Femur (tissue), 1 donor: ENCODE data around the gene KIFC1.
"Not testable (repeated sequence)": the region's sequence is repeated elsewhere in the genome, so short reads cannot be mapped to it uniquely, and the experiment has no call there.

ENCODE experiments used
- DNase-seq: peaks from one replicate; pipeline ENCODE4 v3.0.0-alpha.2; 2017

The KIFC1 gene, protein sequence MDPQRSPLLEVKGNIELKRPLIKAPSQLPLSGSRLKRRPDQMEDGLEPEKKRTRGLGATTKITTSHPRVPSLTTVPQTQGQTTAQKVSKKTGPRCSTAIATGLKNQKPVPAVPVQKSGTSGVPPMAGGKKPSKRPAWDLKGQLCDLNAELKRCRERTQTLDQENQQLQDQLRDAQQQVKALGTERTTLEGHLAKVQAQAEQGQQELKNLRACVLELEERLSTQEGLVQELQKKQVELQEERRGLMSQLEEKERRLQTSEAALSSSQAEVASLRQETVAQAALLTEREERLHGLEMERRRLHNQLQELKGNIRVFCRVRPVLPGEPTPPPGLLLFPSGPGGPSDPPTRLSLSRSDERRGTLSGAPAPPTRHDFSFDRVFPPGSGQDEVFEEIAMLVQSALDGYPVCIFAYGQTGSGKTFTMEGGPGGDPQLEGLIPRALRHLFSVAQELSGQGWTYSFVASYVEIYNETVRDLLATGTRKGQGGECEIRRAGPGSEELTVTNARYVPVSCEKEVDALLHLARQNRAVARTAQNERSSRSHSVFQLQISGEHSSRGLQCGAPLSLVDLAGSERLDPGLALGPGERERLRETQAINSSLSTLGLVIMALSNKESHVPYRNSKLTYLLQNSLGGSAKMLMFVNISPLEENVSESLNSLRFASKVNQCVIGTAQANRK

GRCh38 chr6:33391278-33391921 lies at the start of gene KIFC1:
KIFC1 (plus strand) TSS chr6:33391823; CDS start chr6:33391986, 163 bp downstream.
- DNase-seq: peak; percentile 100

DNA sequence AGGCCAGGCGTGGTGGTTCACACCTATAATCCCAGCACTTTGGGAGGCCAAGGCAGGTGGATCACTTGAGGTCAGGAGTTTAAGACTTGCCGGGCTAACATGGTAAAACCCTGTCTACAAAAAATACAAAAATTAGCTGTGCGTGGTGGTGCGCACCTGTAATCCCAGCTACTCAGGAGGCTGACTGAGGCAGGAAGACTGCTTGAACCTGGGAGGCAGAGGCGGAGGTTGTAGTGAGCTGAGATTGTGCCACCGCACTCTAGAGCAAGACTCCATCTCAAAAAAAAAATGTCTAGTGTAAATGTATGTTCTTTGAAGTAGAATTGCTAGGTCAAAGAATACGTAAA lies 48.0 kb upstream of the KIFC1 start:
- DNase-seq: not testable (repeated sequence)

GRCh38 chr6:33343953-33344611 lies 47.5 kb upstream of the KIFC1 start:
- no peak for DNase-seq

DNA sequence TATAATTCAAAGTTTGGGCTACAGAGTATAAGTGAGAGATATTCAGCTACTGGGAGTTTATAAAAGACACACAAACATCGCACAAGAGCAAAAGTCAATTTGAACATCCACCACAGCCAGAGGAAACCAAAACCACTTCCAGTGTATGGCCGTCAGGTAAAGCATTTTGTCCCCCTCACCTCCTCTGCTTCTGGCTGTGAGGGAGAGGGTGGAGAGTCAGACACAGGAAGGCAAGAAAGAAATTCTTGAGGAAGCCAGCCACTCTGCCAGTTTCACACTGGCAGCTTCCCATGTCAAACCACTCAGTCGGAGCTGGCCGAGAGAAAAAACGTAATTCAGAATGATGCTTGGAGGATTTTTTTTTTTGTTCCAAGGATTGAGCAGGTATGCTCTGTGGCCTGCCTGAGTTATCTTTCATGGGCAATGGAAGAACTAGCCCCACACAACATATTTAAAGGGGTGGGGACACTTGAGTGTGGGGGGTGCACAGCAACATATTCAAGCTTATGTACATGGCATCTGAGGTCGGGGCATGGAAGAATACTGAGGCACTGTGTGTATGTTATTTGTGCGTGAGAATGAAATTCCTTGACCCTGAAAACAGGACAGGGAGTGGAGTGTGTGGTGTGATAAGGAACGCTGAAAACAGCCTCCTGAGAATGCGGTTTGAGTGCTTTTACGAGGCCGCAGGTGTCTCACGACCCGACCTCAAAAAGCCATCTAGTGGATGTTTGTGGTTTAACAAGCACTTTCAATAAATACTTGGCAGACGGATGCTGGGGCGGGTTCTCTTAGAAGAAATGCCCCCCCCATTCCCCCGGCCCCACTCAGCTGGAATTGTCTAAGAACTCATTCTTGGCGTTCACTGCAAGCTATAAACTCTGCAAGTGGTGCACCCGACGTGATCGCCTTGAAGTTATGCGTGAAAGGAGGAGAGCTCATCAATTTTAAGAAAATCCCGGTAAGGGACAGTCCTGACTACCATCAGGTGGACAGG lies 46.6 kb upstream of the KIFC1 start:
- peak; percentile 77 for DNase-seq

DNA sequence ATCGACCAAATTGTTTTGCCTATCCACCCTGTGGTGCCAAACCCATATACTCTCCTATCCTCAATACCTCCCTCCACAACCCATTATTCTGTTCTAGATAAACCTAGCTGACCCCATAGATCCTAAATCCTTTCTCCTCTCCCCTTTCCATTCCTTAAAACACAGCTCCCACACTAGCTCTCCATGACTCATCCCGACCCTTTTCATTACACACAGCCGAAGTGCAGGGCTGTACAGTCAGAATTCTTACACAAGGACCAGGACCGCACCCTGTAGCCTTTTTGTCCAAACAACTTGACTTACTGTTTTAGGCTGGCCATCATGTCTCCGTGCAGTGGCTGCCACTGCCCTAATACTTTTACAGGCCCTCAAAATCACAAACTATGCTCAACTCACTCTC lies 44.7 kb upstream of the KIFC1 start:
- not testable (repeated sequence) for DNase-seq

DNA sequence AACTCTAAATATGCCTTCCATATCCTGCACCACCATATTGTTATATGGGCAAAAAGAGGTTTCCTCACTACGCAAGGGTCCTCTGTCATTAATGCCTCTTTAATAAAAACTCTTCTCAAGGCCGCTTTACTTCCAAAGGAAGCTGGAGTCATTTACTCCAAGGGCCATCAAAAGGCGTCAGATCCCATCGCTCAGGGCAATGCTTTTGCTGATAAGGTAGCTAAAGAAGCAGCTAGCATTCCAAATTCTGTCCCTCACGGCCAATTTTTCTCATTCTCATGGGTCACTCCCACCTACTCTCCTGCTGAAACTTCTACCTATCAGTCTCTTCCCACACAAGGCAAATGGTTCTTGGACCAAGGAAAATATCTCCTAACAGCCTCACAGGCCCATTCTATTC lies 43.8 kb upstream of the KIFC1 start:
- no peak for DNase-seq

DNA sequence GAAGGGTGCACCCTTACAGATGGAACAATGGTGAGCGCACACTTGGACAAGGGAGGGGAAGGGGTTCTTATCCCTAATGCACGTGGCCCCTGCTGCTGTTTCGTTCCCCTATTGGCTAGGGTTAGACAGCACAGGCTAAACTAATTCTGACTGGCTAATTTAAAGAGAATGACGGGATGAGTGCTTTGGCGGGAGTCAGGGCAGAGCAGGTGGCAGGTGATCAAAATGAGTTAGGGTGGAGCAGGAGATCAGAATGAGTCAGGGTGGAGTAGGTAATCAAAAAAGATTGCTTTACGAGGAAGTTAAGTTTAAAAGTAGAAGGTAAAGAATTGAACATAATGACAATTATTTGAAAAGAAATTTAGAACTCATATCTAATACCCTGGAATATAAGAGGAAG lies 35.8 kb upstream of the KIFC1 start:
- DNase-seq: not testable (repeated sequence)

DNA sequence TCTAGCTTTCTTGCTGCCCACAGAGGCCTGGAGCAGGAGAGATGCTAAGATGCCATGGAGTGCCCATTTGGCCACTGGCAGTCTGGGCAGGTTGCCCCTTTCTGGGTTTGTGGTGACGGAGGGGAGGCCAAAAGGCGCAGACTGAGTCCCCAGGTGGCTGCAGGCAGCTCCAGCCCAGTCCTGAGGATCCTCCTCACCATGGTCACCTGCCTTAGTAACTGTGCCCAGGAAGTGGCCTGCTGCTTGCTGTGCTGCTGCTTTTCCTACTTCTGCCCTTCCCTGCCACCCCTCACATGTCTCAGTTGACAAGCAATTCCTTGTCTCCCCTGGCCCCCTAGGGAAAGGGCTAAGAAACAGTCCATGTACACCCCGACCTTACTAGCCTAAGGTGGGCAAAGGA lies 35.3 kb upstream of the KIFC1 start:
- DNase-seq: no peak

DNA sequence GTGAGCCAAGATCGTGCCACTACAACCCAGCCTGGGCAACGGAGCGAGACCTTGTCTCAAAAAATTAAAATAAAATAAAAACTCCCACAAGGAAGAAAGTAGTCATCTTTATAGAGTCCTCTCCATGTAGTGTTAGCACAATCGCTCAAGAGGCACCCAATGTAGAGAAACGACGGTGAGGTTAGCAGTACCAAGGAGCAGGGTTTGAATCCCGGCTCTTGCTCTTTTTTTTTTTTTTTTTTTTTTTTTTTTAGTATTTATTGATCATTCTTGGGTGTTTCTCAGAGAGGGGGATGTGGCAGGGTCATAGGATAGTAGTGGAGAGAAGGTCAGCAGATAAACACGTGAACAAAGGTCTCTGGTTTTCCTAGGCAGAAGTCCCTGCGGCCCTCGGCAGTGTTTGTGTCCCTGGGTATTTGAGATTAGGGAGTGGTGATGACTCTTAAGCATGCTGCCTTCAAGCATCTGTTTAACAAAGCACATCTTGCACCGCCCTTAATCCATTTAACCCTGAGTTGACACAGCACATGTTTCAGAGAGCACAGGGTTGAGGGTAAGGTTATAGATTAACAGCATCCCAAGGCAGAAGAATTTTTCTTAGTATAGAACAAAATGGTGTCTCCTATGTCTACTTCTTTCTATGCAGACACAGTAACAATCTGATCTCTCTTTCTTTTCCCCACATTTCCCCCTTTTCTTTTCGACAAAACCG lies 34.3 kb upstream of the KIFC1 start:
- not testable (repeated sequence) for DNase-seq

DNA sequence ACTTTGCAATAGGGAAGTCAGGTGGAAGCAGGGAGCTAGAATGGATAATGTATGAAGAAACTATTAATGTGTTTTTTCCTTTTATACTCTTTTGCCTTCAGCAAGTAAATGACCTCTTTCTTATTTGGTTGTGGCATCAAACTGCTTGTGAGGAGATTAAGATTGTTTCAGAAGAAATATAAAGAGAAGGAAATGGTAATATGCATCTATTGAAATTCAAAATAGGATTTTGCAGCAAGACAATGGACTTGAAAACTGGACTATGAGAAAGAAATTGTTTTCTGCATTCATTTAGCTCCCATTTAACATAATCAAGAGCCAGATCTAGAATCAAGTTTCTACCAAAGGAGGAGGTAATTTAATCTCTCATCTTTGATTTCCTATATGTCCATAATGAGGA lies 32.3 kb upstream of the KIFC1 start:
- DNase-seq: no peak

- DNase-seq: not testable (repeated sequence)
Measured at GRCh38 chr6:33363486-33363885, 28.1 kb upstream of the KIFC1 start.

DNA sequence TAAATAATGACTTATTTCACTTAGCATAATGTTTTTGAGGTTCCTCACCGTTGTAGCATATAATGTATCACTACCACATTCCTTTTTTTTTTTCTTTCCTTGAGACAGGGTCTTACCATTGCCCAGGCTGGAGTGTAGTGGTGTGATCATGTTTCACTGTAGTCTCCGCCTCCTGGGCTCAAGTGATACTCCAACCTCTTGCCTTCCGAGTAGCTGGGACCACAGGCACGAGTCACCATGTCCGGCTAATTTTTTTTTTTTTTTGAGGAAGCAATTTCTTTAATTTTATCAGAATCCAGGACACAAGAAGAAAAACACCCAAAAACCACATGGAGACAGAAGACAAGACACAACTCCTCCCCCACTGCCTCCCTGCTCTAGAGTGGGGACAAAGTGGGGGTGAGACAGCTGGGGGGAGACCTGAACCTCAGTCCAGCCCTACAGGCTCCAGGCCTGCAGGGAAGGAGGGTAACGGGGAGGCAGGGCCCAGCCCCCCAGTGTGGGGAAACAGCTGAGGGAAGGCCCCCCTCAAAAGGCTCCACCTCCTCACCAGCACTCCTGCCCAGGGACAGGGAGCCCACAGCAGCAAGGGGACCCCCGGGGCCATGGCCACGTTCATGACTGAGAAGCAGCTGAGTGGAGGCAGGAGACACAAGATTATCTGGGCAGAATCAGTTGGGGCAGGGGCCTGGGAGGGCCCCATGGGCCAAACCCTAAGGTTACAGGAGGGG lies 27.0 kb upstream of the KIFC1 start:
- not testable (repeated sequence) for DNase-seq

- not testable (repeated sequence) for DNase-seq
Measured at GRCh38 chr6:33365206-33365971, 26.2 kb upstream of the KIFC1 start.

GRCh38 chr6:33367009-33367714 lies 24.5 kb upstream of the KIFC1 start:
- no peak for DNase-seq

GRCh38 chr6:33367715-33368025 lies 24.0 kb upstream of the KIFC1 start:
- not testable (repeated sequence) for DNase-seq

GRCh38 chr6:33371901-33372300 lies 19.7 kb upstream of the KIFC1 start:
- DNase-seq: not testable (repeated sequence)

DNA sequence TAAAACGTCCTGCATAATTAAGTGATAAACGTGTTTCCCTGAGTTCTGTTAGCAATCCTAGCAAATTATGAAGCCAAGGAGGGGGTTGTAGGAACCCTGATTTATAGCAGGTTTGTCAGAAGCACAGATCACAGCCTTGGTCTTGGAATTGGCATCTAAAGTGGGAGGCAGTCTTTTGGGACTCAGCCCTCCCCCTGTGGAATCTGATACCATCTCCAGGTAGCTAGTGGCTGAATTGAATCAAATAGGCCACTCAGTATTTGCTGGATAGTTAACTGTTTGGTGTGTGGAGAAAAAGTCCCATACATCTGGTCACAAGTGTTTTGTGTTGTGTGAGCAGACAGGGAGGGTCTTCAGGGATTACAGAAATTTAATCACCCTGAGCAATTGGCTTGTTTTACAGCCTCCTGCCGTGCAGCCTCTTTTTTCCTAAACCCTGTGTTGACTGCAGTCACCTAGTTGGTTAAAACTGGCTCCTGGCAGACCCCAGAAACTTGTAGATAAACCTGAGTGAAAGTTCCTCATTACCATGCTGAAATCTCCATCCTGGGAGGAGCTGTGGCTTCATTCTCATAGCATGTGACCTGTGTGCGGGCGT lies 19.0 kb upstream of the KIFC1 start:
- no peak for DNase-seq

- DNase-seq: no peak
Measured at GRCh38 chr6:33373960-33374910, 17.4 kb upstream of the KIFC1 start.
